SKM-1 (cell line): ENCODE measurements around the gene CPED1.
A peak's percentile ranks its signal among the peaks of the same experiment; 100 is the strongest.

Experiments used
- DNase-seq: peaks from one replicate; lab custom pipeline; 2025; ENCODE audit not compliant: unreplicated experiment; lab: John Stamatoyannopoulos, UW

The CPED1 gene

GRCh38 chr7:120988591-120989256, at the start of gene CPED1:
CPED1 (plus strand) TSS chr7:120988711; CDS start chr7:120989622, 911 bp downstream.
- no peak for DNase-seq

- no peak for DNase-seq
Observed at GRCh38 chr7:120939345-120939744, 49.2 kb upstream of the CPED1 start.

GRCh38 chr7:120941064-120941463, 47.4 kb upstream of the CPED1 start:
- DNase-seq, result no peak

- DNase-seq, result no peak
Observed at GRCh38 chr7:120941856-120942255, 46.7 kb upstream of the CPED1 start.

GRCh38 chr7:120942861-120943260, 45.6 kb upstream of the CPED1 start:
- no peak for DNase-seq

- no peak for DNase-seq
Observed at GRCh38 chr7:120944826-120945562, 43.5 kb upstream of the CPED1 start.

GRCh38 chr7:120947980-120948379, 40.5 kb upstream of the CPED1 start:
- no peak for DNase-seq

- no peak for DNase-seq
Observed at GRCh38 chr7:120949393-120949911, 39.1 kb upstream of the CPED1 start.

- DNase-seq, result no peak
Observed at GRCh38 chr7:120949998-120950538, 38.4 kb upstream of the CPED1 start.

GRCh38 chr7:120950539-120951308, 37.8 kb upstream of the CPED1 start, which contains the start of gene ING3:
ING3 (plus strand) TSS chr7:120950777; CDS start chr7:120950897, 120 bp downstream.
- DNase-seq, result peak; percentile 88

- DNase-seq, result no peak
Observed at GRCh38 chr7:120951309-120951699, 37.2 kb upstream of the CPED1 start.

- DNase-seq, result no peak
Observed at GRCh38 chr7:120951826-120952225, 36.7 kb upstream of the CPED1 start.

GRCh38 chr7:120955577-120956149, 32.8 kb upstream of the CPED1 start:
- DNase-seq, result no peak

GRCh38 chr7:120959929-120960484, 28.5 kb upstream of the CPED1 start:
- no peak for DNase-seq

GRCh38 chr7:120960714-120961113, 27.8 kb upstream of the CPED1 start:
- no peak for DNase-seq

- DNase-seq, result no peak
Observed at GRCh38 chr7:120961638-120962173, 26.8 kb upstream of the CPED1 start.

GRCh38 chr7:120964088-120964487, 24.4 kb upstream of the CPED1 start:
- DNase-seq, result no peak

GRCh38 chr7:120966961-120967360, 21.6 kb upstream of the CPED1 start:
- no peak for DNase-seq

GRCh38 chr7:120973849-120974248, 14.7 kb upstream of the CPED1 start:
- DNase-seq, result no peak

GRCh38 chr7:120979765-120980499, 8.6 kb upstream of the CPED1 start:
- no peak for DNase-seq
